ENCODE results near the gene PRDM9. TPM values are rescaled to one million over a fixed set of nuclear protein-coding genes. Genes with fewer than 3 reads are reported as not detected.

The PRDM9 gene
- total and polyA plus RNA-seq, 2 donors (not counting 3 experiments of a cell fraction or from before 2014, with no cell fraction given) = not detected

DNA sequence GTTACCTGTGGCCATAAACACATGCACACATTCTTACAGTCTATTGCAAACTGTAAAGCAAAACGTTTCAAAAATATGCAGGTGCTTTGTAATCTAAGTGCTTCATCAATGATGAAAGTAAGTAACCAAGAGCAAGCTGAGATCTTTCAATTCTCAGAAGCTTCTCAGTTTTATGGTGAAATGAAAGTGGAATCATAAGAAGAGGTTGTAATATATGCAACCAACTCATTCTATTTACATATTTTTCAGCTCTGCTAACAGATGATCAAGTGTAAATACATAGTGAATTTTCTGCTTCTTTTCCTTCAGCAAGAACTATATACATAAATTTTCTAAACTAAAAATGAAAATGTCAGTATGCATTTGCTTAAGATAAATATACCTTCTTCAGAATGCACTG lies 33.1 kb upstream of the PRDM9 start:
- no peak overlapping the region for H3K9ac ChIP-seq (replicated peaks; ENCODE audit: extremely low read depth, insufficient read depth, low read length)
- H3K79me2 ChIP-seq (ENCODE audit: control insufficient read depth, insufficient read depth, low read length) = no peaks in the 10 kb centered on the region
- H2AFZ ChIP-seq (ENCODE audit: low read depth, low read length) = no peak overlapping the region
- H3K36me3 ChIP-seq (ENCODE audit: control insufficient read depth in 2 of 2, extremely low read depth in 1 of 2, insufficient read depth in 2 of 2, low read length in 2 of 2) = no peaks in the 10 kb centered on the region
- DNase-seq (ENCODE audit: low read depth, low spot score) (no peak), FAIRE-seq (no peak)
- ChIA-PET POLR2A (no interaction called here), CTCF (no interaction called here)
- H3K4me2 ChIP-seq (ENCODE audit: insufficient read depth, low read length) = no peak overlapping the region
- intact Hi-C loops (cut with micrococcal nuclease) (no loop called here), dilution Hi-C loops (cut with MboI; ENCODE audit: extremely low pct_ligation_motif_present, low sequenced_read_pairs) (no loop called here)
- H3K9me1 ChIP-seq (replicated peaks; ENCODE audit: control insufficient read depth, extremely low read depth, insufficient read depth, low read length) = no peaks in the 10 kb centered on the region
- TF ChIP-seq JUN (IDR thresholded peaks at IDR 0.05; ENCODE audit: borderline replicate concordance, insufficient read depth, insufficient read length, low read depth) = no peak
- TF ChIP-seq MAX (IDR thresholded peaks at IDR 0.05; ENCODE audit: insufficient read depth, insufficient read length) = no peak
- TF ChIP-seq FOS (IDR thresholded peaks at IDR 0.05; ENCODE audit: borderline replicate concordance, insufficient read depth, low read length) = no peak
- TF ChIP-seq POLR2A (IDR thresholded peaks at IDR 0.05; ENCODE audit: low read depth, low read length) = no peak
- no peak for TF ChIP-seq CTCF (IDR thresholded peaks at IDR 0.05; ENCODE audit: extremely low read depth in 1 of 2, insufficient read depth in 1 of 2, low read depth in 1 of 2, low read length in 2 of 2)
- TF ChIP-seq POLR2AphosphoS5 (IDR thresholded peaks at IDR 0.05; ENCODE audit: insufficient read depth, low read depth, low read length) = no peak
- TF ChIP-seq GATA2 (IDR thresholded peaks at IDR 0.05; ENCODE audit: insufficient read depth, insufficient read length, low read depth, low read length) = no peak
- no peak for TF ChIP-seq MYC (IDR thresholded peaks at IDR 0.05; ENCODE audit: low read depth, low read length)
- H3K9me3 ChIP-seq (replicated peaks; ENCODE audit: control insufficient read depth, insufficient read depth, low read length) = peaks cover 2% of the 10 kb centered on the region
- H3K4me3 ChIP-seq (replicated peaks in 1 of 3; ENCODE audit: insufficient read depth in 1 of 3, low read depth in 1 of 3, low read length in 3 of 3) = no peak overlapping the region
- no peaks in the 10 kb centered on the region for H4K20me1 ChIP-seq (replicated peaks; ENCODE audit: control insufficient read depth, extremely low read depth, insufficient read depth, low read length)
- H3K27ac ChIP-seq (ENCODE audit: insufficient read depth, low read depth, low read length) = no peak overlapping the region
- no peaks in the 10 kb centered on the region for H3K4me1 ChIP-seq (ENCODE audit: control insufficient read depth, extremely low read depth, insufficient read depth, low read length)
- BruUV-seq (replicated peaks) = no TSS peak
- no peaks in the 10 kb centered on the region for H3K27me3 ChIP-seq (ENCODE audit: control insufficient read depth in 2 of 2, insufficient read depth in 2 of 2, low read length in 2 of 2)
